Urinary bladder (tissue), 4 donors: ENCODE data around the gene KLF13. TPM values are rescaled to one million over a fixed set of nuclear protein-coding genes. Genes with fewer than 3 reads are reported as not detected.

ENCODE experiments used
- DNase-seq: peaks from one replicate; pipeline ENCODE4 v3.0.0-alpha.2; 2015; ENCODE audit errors: extremely low spot score
- H3K27ac ChIP-seq: one replicate; pipeline ENCODE4 v1.5.1; 2013; ENCODE audit warnings: low read depth, mild to moderate bottlenecking, moderate library complexity
- H3K36me3 ChIP-seq: one replicate; pipeline ENCODE4 v1.6.1; 2013; ENCODE audit warnings: mild to moderate bottlenecking, moderate library complexity; ENCODE audit not compliant: insufficient read depth
- H3K4me1 ChIP-seq: one replicate; pipeline ENCODE4 v1.6.1; 2013; ENCODE audit warnings: mild to moderate bottlenecking, moderate library complexity; ENCODE audit not compliant: insufficient read depth
- H3K4me3 ChIP-seq: one replicate; pipeline ENCODE4 v1.5.1; 2013; ENCODE audit warnings: low read depth, low read length
- WGBS: extraction: QIAGEN DNeasy Blood & Tissue Kit; methylation state at CpG from one replicate; pipeline ENCODE4 v1.1.7; 2013; 5-methylcytosine and 5-hydroxymethylcytosine counted together
- polyA plus RNA-seq: library from polyadenylated mRNA; stranded (reverse); fragments of 200-250 nt; gene quantifications from one replicate; pipeline ENCODE4 v1.2.3, GENCODE V29; 2013
- total RNA-seq: library from RNA; depleted of rRNA; stranded (reverse); fragments of >200 nt; gene quantifications from one replicate; pipeline ENCODE4 v1.2.3, GENCODE V29; 2014
- donor health status: healthy with polysubstance abuse.
- donor health status: healthy.

The KLF13 gene
- total and polyA plus RNA-seq, 2 donors, result 24.3 to 65.0 TPM

DNA sequence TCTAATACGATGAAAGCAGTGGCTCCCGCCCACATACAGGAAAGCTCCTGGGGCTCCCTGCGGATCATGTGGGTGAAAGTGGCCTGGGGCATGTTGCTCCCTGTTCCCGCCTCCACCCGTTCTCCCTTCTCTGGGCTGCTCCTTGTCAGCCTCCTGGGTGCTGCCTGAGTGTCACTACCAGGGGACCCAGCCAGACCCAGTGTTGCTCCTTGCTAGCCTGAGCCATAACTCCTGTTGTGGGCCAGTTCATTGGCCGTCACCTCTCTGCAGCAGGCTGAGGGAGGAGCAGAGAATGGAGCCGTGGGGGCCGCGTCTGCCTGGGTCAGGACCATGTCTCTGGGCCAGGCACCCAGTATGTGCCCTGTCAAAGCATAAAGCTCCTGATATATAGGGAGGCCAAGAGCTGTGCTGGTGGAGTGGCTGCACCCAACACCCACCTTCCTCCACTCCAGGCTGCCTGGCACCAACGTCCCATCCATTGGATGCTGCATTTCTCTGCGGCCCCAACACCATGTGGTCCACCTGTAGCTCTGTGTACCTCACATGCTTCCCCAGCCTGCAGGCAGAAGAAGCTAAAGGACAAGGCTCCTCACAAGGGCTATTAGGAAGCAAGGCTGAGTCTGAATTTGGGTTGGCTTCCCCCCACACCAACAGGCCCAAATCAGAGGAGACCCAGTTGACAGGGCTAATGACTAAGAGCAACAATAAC is 40.5 kb downstream of the KLF13 start:
- WGBS, result 85% methylated on average over 11 of the region's 11 CpGs
- no peaks in the 10 kb centered on the region for H3K36me3 ChIP-seq
- peak overlapping the region; percentile 65 for H3K27ac ChIP-seq
- no peaks in the 10 kb centered on the region for H3K4me1 ChIP-seq
- DNase-seq, result no peak
- H3K4me3 ChIP-seq, result no peak overlapping the region

DNA sequence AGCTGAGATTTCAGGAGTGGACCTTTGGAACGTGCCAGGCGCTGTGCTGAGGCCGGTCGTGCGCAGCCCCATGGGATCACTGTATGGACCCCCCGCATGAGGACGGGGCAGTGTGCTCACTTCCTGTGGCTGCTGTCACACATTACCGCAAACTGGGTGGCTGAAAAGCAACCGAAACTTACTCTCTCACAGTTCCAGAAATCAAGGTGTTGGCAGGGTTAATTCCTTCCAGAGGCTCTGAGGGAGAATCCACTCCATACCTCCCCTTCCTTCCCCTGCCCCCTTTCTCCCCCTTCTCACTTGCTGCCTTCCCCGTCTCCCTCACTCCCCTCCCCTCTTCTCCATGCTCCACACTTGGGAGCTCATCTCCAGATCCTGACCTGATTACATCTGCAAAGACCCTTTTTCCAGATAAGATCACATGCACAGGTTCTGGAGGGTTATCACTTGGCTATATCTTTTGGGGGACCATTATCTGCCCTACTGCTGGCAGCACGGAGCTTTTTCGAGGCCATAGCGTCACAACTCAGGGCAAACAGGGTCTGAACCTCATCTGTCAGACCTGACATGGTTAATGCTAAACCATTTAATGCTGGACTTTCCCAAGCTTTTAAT is 41.2 kb downstream of the KLF13 start:
- no peak overlapping the region for H3K4me3 ChIP-seq
- no peaks in the 10 kb centered on the region for H3K36me3 ChIP-seq
- no peaks in the 10 kb centered on the region for H3K4me1 ChIP-seq
- peak overlapping the region; percentile 19 for H3K27ac ChIP-seq
- WGBS, result 69% methylated on average over 13 of the region's 13 CpGs
- no peak for DNase-seq

DNA sequence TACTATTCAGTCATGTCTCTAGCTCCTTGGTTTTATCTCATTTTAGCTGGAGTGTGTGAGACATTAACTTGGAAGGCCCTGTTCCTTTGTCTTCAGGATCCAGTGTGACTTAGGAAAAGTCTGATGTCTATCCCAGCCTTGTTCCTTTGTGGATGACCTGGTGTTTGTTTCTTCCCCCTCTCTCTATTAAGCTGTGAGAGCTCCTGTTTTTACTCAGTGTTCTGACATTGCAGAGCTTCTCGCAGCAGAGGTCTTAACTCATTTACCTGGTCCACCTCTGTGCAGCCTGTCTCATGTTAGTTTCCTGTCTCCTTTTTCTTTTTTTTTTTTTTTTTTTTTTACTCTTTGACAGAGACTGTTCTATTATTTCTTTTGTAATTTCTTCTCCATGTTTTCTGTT is 43.1 kb downstream of the KLF13 start:
- WGBS, result 86% methylated on average over 1 of the region's 1 CpG
- Histone ChIP-seq H3K36me3 (peaks cover 2% of the 10 kb centered on the region), H3K4me3 (no peak overlapping the region), H3K4me1 (no peaks in the 10 kb centered on the region), H3K27ac (no peak overlapping the region)
- DNase-seq, result no peak

DNA sequence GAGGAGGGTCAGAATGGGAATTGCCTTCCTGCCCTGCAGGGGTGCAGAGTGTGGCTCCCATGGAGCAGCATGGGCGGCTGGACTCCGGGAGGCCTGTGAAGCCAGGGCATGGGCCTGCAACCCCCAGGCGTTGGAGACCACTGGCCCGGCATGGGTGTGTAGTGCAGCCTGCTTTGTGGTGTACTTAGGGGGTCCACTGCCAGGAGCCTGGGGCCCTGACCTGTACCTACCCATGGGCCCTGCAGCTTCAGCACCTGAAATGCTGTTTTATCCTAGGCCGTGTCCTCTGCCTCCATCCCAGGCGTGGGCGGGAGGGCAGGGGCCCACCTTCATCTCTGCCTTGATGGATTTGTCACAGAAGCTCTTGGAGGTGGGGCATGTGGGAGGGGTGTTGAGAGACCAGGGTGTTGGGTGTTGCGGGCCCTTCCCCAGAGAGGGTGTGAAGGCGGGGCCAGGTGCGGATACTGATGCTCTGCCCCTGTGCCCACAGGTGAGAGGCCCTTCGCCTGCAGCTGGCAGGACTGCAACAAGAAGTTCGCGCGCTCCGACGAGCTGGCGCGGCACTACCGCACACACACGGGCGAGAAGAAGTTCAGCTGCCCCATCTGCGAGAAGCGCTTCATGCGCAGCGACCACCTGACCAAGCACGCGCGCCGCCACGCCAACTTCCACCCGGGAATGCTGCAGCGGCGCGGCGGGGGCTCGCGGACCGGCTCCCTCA is 45.0 kb downstream of the KLF13 start:
- no peaks in the 10 kb centered on the region for H3K4me1 ChIP-seq

DNA sequence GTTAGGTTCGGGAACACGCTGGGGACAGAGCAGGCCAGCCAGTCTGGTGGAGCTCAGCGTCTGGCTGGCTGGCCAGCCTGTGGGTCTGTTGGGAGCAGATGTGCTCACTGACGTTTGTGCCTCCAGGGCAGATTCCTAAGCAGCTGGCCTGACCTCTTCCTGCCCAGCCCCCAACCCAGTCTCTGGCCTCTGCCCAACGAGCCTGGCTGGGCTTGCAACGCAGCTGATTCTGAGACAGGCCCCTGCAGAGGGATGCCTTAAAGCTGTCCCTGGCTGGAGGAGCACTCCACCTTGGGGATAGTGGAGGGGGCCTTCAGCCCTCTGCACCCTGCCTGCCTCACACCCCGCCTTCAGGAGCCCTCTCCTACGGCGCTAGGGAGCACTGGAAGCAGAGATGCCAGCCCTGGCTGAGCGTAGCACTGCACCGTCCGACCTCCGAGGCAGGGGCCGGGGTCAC is 46.0 kb downstream of the KLF13 start:
- 63% methylated on average over 14 of the region's 14 CpGs for WGBS
- DNase-seq, result no peak
- H3K27ac ChIP-seq, result no peak overlapping the region
- peaks cover 2% of the 10 kb centered on the region for H3K36me3 ChIP-seq
- H3K4me3 ChIP-seq, result no peak overlapping the region
- no peaks in the 10 kb centered on the region for H3K4me1 ChIP-seq

More for the DNA sequence above, 45.0 kb downstream of the KLF13 start:
- no peak overlapping the region for H3K4me3 ChIP-seq
- no peak for DNase-seq
- H3K36me3 ChIP-seq, result peaks cover 2% of the 10 kb centered on the region
- H3K27ac ChIP-seq, result no peak overlapping the region
- 98% methylated on average over 38 of the region's 38 CpGs for WGBS

DNA sequence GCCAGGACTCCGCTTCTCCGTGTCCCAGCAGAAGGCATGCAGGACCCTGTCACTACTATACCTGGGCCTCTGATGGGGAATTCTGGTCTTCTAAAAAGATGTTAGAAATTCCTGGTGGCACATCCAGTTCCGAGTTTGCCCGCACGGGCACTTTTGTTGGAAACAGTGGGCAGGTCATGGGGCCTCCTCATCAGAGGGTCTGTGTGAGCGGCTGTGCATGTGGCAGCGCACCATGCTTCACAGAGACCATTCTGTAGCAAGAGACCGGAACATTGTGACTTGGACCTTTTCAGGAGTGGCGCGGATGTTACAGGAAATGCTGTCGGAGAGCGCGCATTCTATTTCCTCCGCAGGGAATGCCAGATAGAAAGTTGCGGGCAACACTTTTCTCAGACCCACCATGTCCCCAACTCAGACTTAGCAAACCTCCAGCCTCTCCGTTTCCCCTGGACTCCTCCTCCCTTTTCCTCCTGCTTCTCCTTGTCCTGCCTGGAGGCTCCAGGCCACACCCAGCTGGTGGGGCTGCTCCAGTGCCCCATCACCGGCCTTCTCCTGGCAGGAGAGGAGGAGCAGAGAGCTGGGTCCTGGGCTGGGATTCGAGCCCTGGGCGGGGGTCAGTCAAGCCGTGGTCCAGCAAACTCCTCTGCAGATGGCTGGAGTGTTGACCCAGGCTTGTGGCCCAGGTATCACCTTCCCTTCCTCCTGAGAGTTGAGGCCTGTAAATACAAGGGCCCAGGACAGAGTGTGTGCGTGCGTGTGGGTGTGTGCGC is 46.6 kb downstream of the KLF13 start:
- Histone ChIP-seq H3K4me1 (no peaks in the 10 kb centered on the region), H3K4me3 (no peak overlapping the region), H3K36me3 (peaks cover 3% of the 10 kb centered on the region), H3K27ac (no peak overlapping the region)
- 88% methylated on average over 23 of the region's 23 CpGs for WGBS
- DNase-seq, result no peak

DNA sequence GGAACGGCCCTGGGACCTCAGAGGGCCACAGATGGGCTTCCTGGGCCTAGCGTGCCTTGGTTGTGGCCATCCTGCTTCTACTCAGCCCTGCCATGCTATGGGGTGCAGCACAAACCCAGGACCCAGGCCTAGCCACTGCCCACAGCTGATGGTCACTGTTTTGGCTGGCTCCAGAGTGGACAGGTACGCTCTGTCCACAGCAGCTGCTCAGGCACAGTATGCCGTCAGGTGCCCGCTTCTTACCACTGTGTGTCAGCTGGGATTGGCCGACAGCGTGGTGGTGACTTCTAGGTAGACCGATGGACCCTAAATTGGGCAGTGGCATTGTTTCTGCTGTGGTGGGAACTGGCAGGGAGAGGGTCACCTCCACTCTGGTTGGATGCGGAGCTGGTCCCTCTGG is 47.3 kb downstream of the KLF13 start:
- peaks cover 4% of the 10 kb centered on the region for H3K36me3 ChIP-seq
- 97% methylated on average over 9 of the region's 9 CpGs for WGBS
- H3K4me1 ChIP-seq, result no peaks in the 10 kb centered on the region
- no peak for DNase-seq
- H3K27ac ChIP-seq, result no peak overlapping the region
- H3K4me3 ChIP-seq, result no peak overlapping the region

DNA sequence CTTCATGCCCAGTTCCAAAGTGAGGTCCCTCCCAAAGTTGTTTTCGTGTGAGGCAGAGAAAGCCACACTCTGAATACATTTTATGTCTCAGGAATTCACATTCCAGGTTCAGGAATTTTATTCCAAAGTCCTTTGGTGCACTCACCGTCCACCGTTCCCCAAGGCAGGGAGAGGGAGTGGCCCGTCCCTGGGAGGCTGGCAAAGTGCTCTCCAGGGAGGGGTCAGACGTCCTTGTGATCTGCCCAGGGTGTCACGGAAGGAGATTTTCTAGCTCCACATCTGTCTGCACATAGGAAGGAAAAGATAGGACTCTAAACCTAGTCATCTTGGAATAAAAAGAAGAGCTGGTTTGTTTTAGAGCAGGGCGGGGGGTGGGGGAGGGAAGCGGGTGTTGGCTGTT is 47.9 kb downstream of the KLF13 start:
- H3K36me3 ChIP-seq, result peaks cover 4% of the 10 kb centered on the region
- no peak for DNase-seq
- no peaks in the 10 kb centered on the region for H3K4me1 ChIP-seq
- no peak overlapping the region for H3K4me3 ChIP-seq
- H3K27ac ChIP-seq, result no peak overlapping the region
- WGBS, result 80% methylated on average over 8 of the region's 8 CpGs

DNA sequence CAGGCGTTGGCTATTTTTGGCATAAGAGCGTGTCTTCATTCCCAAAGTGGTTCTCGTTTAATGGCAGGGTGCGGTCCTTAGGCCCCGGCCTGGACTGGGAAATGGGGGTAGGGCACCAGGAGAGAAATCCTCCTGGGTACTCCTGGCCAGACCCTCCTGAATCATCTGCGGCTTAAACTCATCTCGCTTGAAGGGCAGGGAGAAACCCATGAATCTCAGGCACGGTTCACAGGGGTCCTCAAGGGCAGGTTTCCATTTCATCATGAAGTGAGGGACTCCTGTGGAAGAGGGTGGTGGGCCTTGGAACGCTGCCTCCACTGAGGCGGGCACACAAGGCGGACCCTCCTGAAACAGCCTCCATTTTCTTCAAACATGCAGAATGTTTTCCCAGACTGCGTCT is 48.4 kb downstream of the KLF13 start:
- WGBS, result 93% methylated on average over 12 of the region's 12 CpGs
- Histone ChIP-seq H3K27ac (no peak overlapping the region), H3K4me1 (no peaks in the 10 kb centered on the region), H3K4me3 (no peak overlapping the region), H3K36me3 (peaks cover 4% of the 10 kb centered on the region)
- no peak for DNase-seq

DNA sequence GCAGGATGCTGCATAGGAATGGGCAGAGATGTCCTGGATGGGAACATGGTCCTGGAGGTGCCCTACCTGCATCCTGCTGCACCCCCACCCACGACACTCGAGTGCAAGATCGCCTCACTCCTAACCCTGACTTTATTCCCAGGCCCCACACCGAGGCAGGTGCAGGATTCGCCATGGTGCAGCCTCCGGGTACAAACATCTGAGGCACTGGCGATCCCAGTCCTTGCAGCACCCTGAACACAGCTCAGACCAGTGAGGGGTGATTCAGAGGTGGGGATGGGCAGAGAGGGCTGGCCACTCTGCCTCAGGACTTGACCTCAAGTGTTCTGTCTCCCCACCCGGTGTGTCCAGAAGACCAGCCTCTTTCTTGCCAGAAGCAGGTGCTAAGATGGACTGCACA is 49.1 kb downstream of the KLF13 start:
- H3K4me1 ChIP-seq, result no peaks in the 10 kb centered on the region
- 94% methylated on average over 8 of the region's 8 CpGs for WGBS
- DNase-seq, result no peak
- no peak overlapping the region for H3K4me3 ChIP-seq
- peaks cover 4% of the 10 kb centered on the region for H3K36me3 ChIP-seq
- H3K27ac ChIP-seq, result no peak overlapping the region

DNA sequence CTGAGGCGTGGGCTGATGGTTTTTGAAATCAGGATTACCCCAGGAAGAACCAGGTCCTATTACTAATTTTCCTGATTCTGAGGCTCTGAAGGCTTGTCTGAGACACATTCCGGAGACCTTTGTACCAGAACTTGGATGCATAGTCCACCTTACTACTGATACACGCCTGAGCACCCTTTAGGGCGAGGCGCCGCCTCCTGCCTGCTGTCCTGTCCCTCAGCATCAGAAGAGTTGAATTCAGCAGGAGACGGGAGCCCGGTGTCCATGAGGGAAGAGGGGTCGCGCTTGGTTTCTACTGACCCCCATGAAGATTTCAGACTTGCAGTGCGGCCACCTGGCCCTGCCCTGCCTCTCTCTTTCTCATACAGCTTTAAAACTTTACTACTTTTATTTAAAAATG is 49.9 kb downstream of the KLF13 start:
- no peak overlapping the region for H3K4me3 ChIP-seq
- H3K36me3 ChIP-seq, result peaks cover 4% of the 10 kb centered on the region
- 92% methylated on average over 11 of the region's 11 CpGs for WGBS
- H3K4me1 ChIP-seq, result no peaks in the 10 kb centered on the region
- H3K27ac ChIP-seq, result no peak overlapping the region
- DNase-seq, result no peak

DNA sequence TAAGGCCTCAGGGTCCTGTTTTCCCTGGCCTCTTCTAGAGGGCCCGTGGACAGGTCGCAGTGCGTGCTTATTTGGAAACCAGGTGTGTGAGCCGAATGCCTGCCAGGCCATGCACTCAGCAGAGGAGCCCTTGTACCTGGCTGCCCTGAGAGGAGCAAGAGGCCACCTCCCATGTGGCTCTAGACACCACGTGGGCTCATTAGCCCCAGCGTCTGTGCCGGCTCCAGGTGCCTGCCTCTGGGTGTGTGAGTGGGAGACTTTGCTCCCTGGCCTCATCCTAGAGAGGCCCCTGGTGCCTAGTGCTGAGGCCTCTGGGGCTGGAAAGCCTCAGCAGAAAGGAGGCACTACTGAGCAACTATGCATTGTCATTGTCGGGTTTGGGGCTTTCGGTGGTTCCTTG is 50.4 kb downstream of the KLF13 start:
- H3K4me3 ChIP-seq, result no peak overlapping the region
- DNase-seq, result no peak
- WGBS, result 80% methylated on average over 9 of the region's 9 CpGs
- peaks cover 4% of the 10 kb centered on the region for H3K36me3 ChIP-seq
- no peaks in the 10 kb centered on the region for H3K4me1 ChIP-seq
- no peak overlapping the region for H3K27ac ChIP-seq

DNA sequence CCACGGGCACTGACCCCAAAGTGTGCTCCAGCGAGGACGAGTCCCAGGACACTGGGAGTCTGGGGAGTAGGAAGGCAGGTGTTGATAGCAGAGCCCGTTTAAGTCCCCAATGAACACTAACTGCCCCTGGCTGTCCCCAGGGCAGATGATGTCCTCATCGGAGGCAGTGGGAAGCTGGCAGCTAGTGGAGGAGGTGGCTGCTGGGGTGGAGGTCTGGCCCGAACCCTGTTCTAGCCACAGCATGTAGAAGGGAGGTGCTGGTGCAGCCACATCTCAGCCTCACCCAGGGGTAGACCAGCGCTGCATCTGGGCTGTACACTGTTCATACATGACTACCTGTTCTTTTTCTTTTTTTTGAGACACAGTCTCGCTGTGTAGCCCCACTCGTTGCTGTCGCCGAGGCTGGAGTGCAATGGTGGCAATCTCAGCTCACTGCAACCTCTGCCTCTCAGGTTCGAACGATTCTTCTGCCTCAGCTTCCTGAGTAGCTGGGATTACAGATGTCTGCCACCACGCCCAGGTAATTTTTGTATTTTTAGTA is 51.8 kb downstream of the KLF13 start:
- no peak for DNase-seq
- Histone ChIP-seq H3K27ac (no peak overlapping the region), H3K4me1 (no peaks in the 10 kb centered on the region), H3K4me3 (no peak overlapping the region), H3K36me3 (peaks cover 3% of the 10 kb centered on the region)
- WGBS, result 86% methylated on average over 14 of the region's 14 CpGs
